Measurements from ENCODE around the gene FNDC3B. TPM values are rescaled to one million over a fixed set of nuclear protein-coding genes. Genes with fewer than 3 reads are reported as not detected.

Gene FNDC3B
- total and polyA plus RNA-seq, 7 donors = 16.2 to 93.9 (median 50.3) TPM

DNA sequence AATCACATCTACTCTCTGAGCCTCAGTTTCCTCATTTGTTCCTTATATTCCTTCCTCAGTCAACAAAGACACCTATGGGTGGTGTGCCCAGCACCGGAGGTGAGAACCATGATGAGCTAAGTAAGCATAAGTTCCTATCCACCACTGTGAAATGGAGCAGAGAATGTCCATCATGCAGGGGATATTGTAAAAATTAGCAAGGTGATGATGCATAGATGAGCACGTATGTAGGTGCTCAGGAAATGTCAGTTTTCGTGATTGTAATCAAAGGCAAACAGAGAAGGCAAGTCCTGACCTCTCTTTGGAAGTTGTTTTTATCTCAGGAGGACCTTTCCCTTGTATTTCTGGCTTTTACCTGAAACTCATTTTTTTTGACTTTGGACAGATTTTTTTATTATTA is 243.5 kb downstream of the FNDC3B start:
- TF ChIP-seq EP300 (IDR thresholded peaks at IDR 0.05) = no peak
- Histone ChIP-seq H3K36me3 (peaks cover 0 to 14% (median 5%) of the 10 kb centered on the region in 4 donors), H3K27ac (no peak overlapping the region), H3K4me1 (peaks cover 0 to 46% (median 25%) of the 10 kb centered on the region in 4 donors), H3K9me3 (no peaks in the 10 kb centered on the region), H3K27me3 (no peaks in the 10 kb centered on the region), H3K4me3 (no peak overlapping the region)
- no peak for DNase-seq
- 93 to 95% methylated on average over 3 of the region's 3 CpGs for WGBS, 2 donors
- intact Hi-C loops (cut with DNase I) = no loop called here

GRCh38 chr3:172283841-172284357 is 244.5 kb downstream of the FNDC3B start:
- Histone ChIP-seq H3K4me1 (peaks cover 0 to 36% (median 17%) of the 10 kb centered on the region in 4 donors), H3K27ac (no peak overlapping the region), H3K4me3 (no peak overlapping the region), H3K9me3 (no peaks in the 10 kb centered on the region), H3K36me3 (peaks cover 0 to 23% (median 8%) of the 10 kb centered on the region in 4 donors), H3K27me3 (no peaks in the 10 kb centered on the region)
- no peak for DNase-seq
- no peak for TF ChIP-seq POLR2A (IDR thresholded peaks at IDR 0.05)
- no peak for TF ChIP-seq POLR2AphosphoS5 (IDR thresholded peaks at IDR 0.05)
- no peak for TF ChIP-seq EP300 (IDR thresholded peaks at IDR 0.05)
- TF ChIP-seq, protein P1, sequence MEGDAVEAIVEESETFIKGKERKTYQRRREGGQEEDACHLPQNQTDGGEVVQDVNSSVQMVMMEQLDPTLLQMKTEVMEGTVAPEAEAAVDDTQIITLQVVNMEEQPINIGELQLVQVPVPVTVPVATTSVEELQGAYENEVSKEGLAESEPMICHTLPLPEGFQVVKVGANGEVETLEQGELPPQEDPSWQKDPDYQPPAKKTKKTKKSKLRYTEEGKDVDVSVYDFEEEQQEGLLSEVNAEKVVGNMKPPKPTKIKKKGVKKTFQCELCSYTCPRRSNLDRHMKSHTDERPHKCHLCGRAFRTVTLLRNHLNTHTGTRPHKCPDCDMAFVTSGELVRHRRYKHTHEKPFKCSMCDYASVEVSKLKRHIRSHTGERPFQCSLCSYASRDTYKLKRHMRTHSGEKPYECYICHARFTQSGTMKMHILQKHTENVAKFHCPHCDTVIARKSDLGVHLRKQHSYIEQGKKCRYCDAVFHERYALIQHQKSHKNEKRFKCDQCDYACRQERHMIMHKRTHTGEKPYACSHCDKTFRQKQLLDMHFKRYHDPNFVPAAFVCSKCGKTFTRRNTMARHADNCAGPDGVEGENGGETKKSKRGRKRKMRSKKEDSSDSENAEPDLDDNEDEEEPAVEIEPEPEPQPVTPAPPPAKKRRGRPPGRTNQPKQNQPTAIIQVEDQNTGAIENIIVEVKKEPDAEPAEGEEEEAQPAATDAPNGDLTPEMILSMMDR (IDR thresholded peaks at IDR 0.05) = no peak
- intact Hi-C loops (cut with DNase I) = no loop called here
- 72 to 73% methylated on average over 5 of the region's 5 CpGs for WGBS, 2 donors

GRCh38 chr3:172285844-172286243 is 246.5 kb downstream of the FNDC3B start:
- intact Hi-C loops (cut with DNase I) = loop anchor here (5.0 kb wide), 1 partner anchor 46 kb away; no protein-coding TSS in a partner anchor
- Histone ChIP-seq H3K27ac (no peak overlapping the region), H3K4me1 (peaks cover 0 to 29% (median 16%) of the 10 kb centered on the region in 4 donors), H3K9me3 (no peaks in the 10 kb centered on the region), H3K27me3 (no peaks in the 10 kb centered on the region), H3K36me3 (peaks cover 0 to 26% (median 8%) of the 10 kb centered on the region in 4 donors), H3K4me3 (no peak overlapping the region)
- no peak for TF ChIP-seq POLR2A (IDR thresholded peaks at IDR 0.05)
- TF ChIP-seq, protein P1 (IDR thresholded peaks at IDR 0.05) = no peak
- TF ChIP-seq EP300 (IDR thresholded peaks at IDR 0.05) = no peak
- TF ChIP-seq POLR2AphosphoS5 (IDR thresholded peaks at IDR 0.05) = no peak
- 93% methylated on average over 4 of the region's 4 CpGs for WGBS, 2 donors
- no peak for DNase-seq

- Histone ChIP-seq H3K27me3 (no peaks in the 10 kb centered on the region), H3K36me3 (peaks cover 0 to 26% (median 8%) of the 10 kb centered on the region in 4 donors), H3K4me3 (no peak overlapping the region), H3K9me3 (no peaks in the 10 kb centered on the region), H3K27ac (no peak overlapping the region), H3K4me1 (peaks cover 0 to 34% (median 19%) of the 10 kb centered on the region in 4 donors)
- DNase-seq = no peak
- TF ChIP-seq EP300 (IDR thresholded peaks at IDR 0.05) (no peak), POLR2A (IDR thresholded peaks at IDR 0.05) (no peak), POLR2AphosphoS5 (IDR thresholded peaks at IDR 0.05) (no peak)
- TF ChIP-seq, protein P1 (IDR thresholded peaks at IDR 0.05) = no peak
- intact Hi-C loops (cut with DNase I) = loop anchor here (5.0 kb wide), 1 partner anchor 46 kb away; no protein-coding TSS in a partner anchor
- 81 to 82% methylated on average over 3 of the region's 3 CpGs for WGBS, 2 donors
Measured at GRCh38 chr3:172286548-172287148, 247.3 kb downstream of the FNDC3B start.

- WGBS, 2 donors = 95 to 96% methylated on average over 4 of the region's 4 CpGs
- intact Hi-C loops (cut with DNase I) = loop anchor here (5.0 kb wide), 1 partner anchor 44 kb away; no protein-coding TSS in a partner anchor
- Histone ChIP-seq H3K9me3 (no peaks in the 10 kb centered on the region), H3K36me3 (peaks cover 0 to 26% (median 9%) of the 10 kb centered on the region in 4 donors), H3K4me1 (peaks cover 0 to 40% (median 25%) of the 10 kb centered on the region in 4 donors), H3K4me3 (no peak overlapping the region), H3K27ac (peak overlapping the region in 1 of 4 donors; percentile 14), H3K27me3 (no peaks in the 10 kb centered on the region)
- TF ChIP-seq, protein P1 (IDR thresholded peaks at IDR 0.05) = no peak
- TF ChIP-seq POLR2AphosphoS5 (IDR thresholded peaks at IDR 0.05) = no peak
- no peak for DNase-seq
Measured at GRCh38 chr3:172287937-172288477, 248.6 kb downstream of the FNDC3B start.
